Right hindlimb (tissue), 1 donor: ENCODE measurements around the gene IFIT1.
"Not testable (repeated sequence)": the region's sequence is repeated elsewhere in the genome, so short reads cannot be mapped to it uniquely, and the experiment has no call there.

Experiments used
- DNase-seq: peaks from one replicate; pipeline ENCODE4 v3.0.0-alpha.2; 2018

IFIT1 gene

GRCh38 chr10:89367529-89367928 is 24.9 kb upstream of the IFIT1 start:
- DNase-seq: no peak

- DNase-seq: no peak
Observed at GRCh38 chr10:89368129-89368528, 24.3 kb upstream of the IFIT1 start.

GRCh38 chr10:89369156-89370105 is 23.0 kb upstream of the IFIT1 start:
- DNase-seq: peak; percentile 52

GRCh38 chr10:89371079-89371478 is 21.3 kb upstream of the IFIT1 start:
- DNase-seq: no peak

GRCh38 chr10:89371987-89372386 is 20.4 kb upstream of the IFIT1 start:
- DNase-seq: no peak

- DNase-seq: peak; percentile 81
Observed at GRCh38 chr10:89373916-89374711, 18.3 kb upstream of the IFIT1 start.

GRCh38 chr10:89374713-89375141 is 17.7 kb upstream of the IFIT1 start:
- DNase-seq: no peak

GRCh38 chr10:89377705-89378637 is 14.5 kb upstream of the IFIT1 start, which contains the start of gene IFIT1B:
TSS of gene IFIT1B (plus strand) at chr10:89378056. CDS start at chr10:89378136, 80 bp downstream.
- DNase-seq: no peak

- no peak for DNase-seq
Observed at GRCh38 chr10:89379103-89379502, 13.3 kb upstream of the IFIT1 start.

GRCh38 chr10:89382757-89383156 is 9.7 kb upstream of the IFIT1 start:
- DNase-seq: no peak

GRCh38 chr10:89384474-89385340 is 7.7 kb upstream of the IFIT1 start:
- DNase-seq: no peak

- DNase-seq: no peak
Observed at GRCh38 chr10:89388806-89389205, 3.6 kb upstream of the IFIT1 start.

GRCh38 chr10:89389254-89389653 is 3.2 kb upstream of the IFIT1 start:
- DNase-seq: no peak

- no peak for DNase-seq
Observed at GRCh38 chr10:89390476-89391225, 1.8 kb upstream of the IFIT1 start.

GRCh38 chr10:89391226-89391576 is 1.2 kb upstream of the IFIT1 start:
- DNase-seq: not testable (repeated sequence)

GRCh38 chr10:89392974-89393373 is 551 bp downstream of the IFIT1 start:
- no peak for DNase-seq

GRCh38 chr10:89393898-89394297 is 1.5 kb downstream of the IFIT1 start:
- no peak for DNase-seq

- no peak for DNase-seq
Observed at GRCh38 chr10:89395141-89395540, 2.7 kb downstream of the IFIT1 start.

- peak; percentile 63 for DNase-seq
Observed at GRCh38 chr10:89398003-89398749, 5.8 kb downstream of the IFIT1 start.

- no peak for DNase-seq
Observed at GRCh38 chr10:89399956-89400355, 7.5 kb downstream of the IFIT1 start.
